ENCODE measurements around the gene DZANK1. TPM values are rescaled to one million over a fixed set of nuclear protein-coding genes. Genes with fewer than 3 reads are reported as not detected.
A peak's percentile ranks its signal among the peaks of the same experiment; 100 is the strongest.
"Not testable (repeated sequence)": the region's sequence is repeated elsewhere in the genome, so short reads cannot be mapped to it uniquely, and the experiment has no call there.

Gene DZANK1
- total RNA-seq, 1 experiment from 2014 or later: 2.9 TPM

DNA sequence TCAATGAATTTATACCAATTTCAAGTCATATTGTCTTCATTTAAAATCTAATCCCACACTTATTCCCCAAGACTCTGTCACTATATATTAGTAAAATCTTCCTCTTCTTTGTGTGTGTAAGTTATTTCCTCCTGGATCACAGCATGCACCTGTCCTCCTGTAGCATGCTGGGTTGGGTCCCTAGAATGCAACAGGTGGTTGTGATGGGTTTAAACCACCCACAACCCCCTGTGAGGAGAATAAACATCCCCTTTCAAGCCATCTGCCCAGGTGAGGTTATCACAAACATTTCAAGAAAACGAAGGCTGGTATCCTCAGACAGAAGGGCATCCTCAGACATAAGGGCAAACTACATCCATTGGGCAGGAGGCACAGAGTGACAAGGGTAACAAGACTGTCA is 26.4 kb downstream of the DZANK1 start:
- no peak for DNase-seq (ENCODE audit: low spot score)

DNA sequence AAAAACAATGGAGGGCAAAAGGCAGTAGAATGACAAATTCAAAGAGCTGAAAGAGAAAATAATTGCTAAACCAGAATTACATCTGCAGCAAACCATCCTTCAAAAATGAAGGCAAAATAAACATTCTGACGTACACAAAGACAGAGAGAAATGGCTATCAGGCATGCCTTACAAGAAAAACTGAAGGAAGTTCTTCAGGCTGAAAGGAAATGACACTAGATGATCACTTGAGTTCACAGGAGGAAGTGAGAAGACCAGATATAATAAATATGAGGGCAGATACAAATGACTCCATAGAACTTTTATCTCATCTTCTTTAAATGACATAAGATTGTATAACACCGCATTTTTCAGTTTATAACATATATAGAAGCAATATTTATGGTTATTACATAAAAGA is 30.0 kb downstream of the DZANK1 start:
- DNase-seq (ENCODE audit: low spot score): no peak

- no peak for DNase-seq (ENCODE audit: low spot score)
Observed at GRCh38 chr20:18431206-18431605, 35.6 kb downstream of the DZANK1 start.

GRCh38 chr20:18430172-18430826 is 36.5 kb downstream of the DZANK1 start:
- no peak for DNase-seq (ENCODE audit: low spot score)

- no peak for DNase-seq (ENCODE audit: low spot score)
Observed at GRCh38 chr20:18428490-18429173, 38.2 kb downstream of the DZANK1 start.

DNA sequence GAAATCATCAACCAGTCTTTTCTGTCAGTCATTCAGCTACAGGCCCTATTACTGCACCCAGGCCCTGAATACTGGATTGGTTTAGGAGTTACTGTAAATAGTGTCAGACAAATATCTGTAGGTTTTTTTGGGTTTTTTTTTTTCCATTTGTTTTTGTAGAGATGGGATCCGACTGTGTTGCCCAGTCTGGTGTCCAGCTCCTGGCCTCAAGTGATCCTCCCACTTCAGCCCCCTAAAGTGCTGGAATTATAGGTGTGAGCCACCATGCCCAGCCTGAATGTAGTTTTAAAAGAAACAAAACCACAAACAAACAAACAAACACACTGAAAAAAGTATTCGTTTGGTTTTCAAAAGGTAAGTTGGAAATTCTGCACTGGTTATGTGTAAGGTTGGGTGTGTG is 39.6 kb downstream of the DZANK1 start:
- DNase-seq (ENCODE audit: low spot score): no peak

DNA sequence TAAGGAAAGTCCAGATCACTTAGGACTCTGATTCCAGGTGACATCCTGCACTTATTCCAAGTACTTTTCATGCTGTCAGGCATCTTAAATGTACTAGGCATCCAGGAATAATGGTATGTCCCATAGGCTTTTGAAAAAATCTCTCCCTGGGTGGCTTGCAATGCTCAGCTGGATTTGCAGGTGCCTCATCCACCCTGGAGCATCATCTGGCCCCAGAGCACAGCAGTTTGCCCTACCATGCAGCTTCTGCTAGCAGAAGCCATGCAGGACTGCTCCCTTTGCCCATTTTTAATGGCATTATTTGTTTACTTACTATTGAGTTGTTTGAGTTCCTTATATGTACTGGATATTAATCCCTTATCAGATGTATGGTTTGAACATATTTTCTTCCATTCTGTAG is 45.2 kb downstream of the DZANK1 start:
- DNase-seq (ENCODE audit: low spot score): no peak

DNA sequence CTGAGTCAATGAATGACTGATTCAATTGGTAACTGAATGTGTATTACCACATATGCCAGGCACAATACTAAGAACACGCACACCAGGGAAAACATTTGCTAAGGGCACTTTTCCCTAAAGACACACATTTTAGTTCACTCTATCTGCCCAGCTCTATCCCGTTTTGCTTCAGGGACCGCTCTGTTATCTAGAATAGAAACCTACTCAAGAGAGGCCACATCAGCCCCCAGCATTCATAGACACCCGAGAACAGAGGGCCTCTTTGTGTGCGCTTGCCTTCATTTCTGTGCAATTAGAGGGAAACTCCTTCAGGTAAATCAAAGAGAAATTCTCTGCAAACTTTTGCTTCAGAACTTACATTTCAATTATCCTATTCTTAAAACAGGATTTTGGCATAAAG is 50.3 kb downstream of the DZANK1 start:
- no peak for DNase-seq (ENCODE audit: low spot score)

DNA sequence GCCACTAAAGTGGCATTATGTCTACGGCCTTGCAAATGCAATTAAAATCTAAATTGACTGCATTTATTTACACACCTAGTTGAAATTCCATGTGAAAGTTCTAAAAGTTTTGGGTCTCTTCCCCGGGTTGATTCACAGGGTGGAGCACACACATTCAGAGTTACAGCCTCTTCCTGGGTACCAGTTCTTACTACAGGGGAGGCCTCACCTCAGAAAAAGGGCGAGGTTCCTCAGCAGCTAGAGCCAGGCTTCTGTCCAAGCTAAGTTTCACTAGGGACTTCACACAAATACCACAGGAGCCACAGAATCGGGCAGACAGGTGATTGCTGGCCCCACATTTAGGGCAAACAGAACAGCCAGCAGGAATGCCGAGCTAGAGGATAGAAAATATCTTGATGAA is 52.7 kb downstream of the DZANK1 start:
- DNase-seq (ENCODE audit: low spot score): no peak

DNA sequence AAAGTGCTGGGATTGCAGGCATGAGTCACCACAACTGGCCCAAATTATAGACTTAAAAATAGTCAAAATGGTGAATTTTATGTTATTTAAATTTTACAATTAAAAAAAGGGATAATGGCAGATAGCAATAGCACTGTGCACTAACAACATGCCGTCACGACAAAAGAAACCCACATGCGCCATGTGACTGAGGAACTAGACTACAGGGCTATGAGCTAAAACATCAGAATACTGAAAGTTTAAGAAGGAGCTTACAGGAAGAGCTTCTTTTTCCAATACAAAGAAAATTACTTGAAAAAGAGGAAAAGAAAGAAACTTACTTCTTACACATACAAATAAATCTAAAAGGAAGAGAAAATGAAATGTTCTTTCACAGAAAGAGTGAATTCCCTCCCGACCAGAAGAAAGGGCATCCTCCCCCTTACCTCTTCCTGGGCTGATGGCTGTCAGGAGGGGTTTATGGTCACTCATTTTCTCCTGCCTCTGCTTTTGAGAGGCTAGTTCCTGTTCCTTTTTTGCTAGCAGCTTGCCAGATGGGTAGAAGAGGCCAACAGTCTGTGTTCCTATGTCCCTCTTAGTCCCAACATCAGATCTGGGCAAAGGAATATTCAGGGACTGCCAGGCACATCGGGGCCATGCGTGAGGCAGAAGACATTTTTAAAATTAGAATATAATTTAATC is 54.5 kb downstream of the DZANK1 start:
- DNase-seq (ENCODE audit: low spot score): no peak

- no peak for DNase-seq (ENCODE audit: low spot score)
Observed at GRCh38 chr20:18405826-18406225, 61.0 kb downstream of the DZANK1 start.

- peak; percentile 32 for DNase-seq (ENCODE audit: low spot score)
Observed at GRCh38 chr20:18404172-18404571, 62.7 kb downstream of the DZANK1 start.

DNA sequence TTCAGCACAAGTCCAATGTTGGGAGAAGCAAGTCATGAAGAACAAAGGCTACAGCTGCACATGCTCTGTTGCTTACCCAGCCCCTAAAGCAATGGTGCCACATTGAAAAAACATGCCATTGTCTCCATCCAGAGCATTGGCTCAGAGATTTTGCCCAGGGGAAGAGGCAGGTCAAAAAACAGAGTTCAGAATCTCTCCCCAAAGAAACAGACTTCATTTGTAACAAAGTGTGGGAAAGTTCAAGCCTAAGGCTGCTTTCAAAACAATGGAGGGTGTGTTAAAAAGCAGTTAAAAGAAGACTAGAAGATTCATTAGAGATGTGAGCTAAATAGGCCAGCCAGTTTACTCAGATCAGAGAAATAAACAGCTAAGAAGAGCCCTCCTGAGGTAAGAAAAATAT is 63.6 kb downstream of the DZANK1 start:
- no peak for DNase-seq (ENCODE audit: low spot score)

- DNase-seq (ENCODE audit: low spot score): no peak
Observed at GRCh38 chr20:18401305-18401704, 65.5 kb downstream of the DZANK1 start.

DNA sequence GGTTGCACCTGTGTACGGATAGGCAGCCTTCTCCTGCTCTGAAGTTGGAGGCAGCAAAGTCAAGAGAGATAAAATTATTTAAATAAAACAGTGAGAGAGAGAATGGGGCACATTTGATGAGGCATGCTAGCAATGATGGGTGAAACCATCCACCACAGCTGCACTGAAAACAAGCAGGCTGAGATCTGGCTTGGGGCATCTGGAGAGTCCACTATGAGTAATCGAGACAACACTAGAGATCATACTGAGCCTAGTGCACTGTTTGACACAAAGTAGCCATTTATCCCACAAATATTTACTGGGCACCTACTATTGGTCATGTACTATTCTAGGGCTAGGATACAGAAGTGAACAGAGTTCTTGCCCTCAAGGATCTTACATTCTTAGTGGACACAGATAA is 66.4 kb downstream of the DZANK1 start:
- no peak for DNase-seq (ENCODE audit: low spot score)

DNA sequence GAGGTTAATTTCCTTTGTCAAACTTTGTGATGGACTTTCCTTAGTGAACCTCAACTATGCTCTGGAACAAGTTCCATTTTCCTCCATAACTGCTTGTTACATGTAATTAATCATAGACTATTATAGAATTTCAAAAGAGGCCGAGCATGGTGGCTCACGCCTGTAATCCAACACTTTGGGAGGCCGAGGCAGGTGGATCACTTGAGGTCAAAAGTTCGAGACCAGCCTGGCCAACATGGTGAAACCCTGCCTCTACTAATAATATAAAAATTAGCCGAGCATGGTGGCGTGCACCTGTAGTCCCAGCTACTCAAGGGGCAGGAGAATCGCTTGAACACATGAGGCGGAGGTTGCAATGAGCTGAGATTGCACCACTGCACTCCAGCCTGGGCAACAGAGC is 68.1 kb downstream of the DZANK1 start:
- DNase-seq (ENCODE audit: low spot score): not testable (repeated sequence)

GRCh38 chr20:18397030-18397429 is 69.8 kb downstream of the DZANK1 start:
- DNase-seq (ENCODE audit: low spot score): no peak

GRCh38 chr20:18395544-18395943 is 71.3 kb downstream of the DZANK1 start:
- DNase-seq (ENCODE audit: low spot score): no peak

DNA sequence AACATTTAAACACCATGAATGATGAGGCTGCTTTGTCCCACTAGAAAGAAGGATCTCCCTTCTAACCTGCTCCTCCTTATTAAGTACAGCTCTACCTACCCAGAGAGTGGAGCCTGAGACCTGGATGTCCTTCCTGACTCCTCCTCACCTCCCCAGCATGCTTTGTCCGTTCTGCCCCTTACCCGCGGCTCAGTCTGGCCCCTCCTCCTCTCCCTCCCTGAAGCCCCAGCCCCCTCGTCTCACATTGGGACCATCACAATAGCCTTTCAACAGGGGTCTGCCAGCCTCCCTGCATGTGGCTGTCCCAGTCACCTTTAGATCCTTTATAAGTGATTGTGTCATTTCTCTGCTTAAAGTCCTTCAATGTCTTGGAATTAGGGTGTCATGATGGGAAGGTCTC is 72.5 kb downstream of the DZANK1 start:
- DNase-seq (ENCODE audit: low spot score): no peak

DNA sequence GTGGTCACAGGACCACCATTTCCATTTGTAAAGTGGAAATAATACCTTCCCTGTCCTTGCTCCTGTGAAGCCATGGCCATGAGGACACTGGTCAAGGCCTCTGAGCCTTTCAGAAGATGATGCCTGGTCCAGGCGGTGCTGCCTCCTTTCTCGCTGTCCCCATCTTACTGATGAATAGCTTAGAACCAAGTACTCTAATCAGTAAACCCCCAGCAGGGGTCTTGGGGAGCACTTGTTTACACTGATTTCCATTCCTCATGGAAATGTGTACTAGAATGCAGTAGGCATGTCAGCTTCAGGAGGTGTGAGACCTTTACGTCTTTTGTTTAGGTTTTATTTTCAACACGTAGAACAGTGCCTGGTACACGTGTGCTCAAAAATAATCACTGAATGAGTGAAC is 75.1 kb downstream of the DZANK1 start:
- DNase-seq (ENCODE audit: low spot score): no peak

GRCh38 chr20:18390201-18390600 is 76.6 kb downstream of the DZANK1 start:
- DNase-seq (ENCODE audit: low spot score): no peak

- peak; percentile 76 for DNase-seq (ENCODE audit: low spot score)
Observed at GRCh38 chr20:18388860-18389259, 78.0 kb downstream of the DZANK1 start.

DNA sequence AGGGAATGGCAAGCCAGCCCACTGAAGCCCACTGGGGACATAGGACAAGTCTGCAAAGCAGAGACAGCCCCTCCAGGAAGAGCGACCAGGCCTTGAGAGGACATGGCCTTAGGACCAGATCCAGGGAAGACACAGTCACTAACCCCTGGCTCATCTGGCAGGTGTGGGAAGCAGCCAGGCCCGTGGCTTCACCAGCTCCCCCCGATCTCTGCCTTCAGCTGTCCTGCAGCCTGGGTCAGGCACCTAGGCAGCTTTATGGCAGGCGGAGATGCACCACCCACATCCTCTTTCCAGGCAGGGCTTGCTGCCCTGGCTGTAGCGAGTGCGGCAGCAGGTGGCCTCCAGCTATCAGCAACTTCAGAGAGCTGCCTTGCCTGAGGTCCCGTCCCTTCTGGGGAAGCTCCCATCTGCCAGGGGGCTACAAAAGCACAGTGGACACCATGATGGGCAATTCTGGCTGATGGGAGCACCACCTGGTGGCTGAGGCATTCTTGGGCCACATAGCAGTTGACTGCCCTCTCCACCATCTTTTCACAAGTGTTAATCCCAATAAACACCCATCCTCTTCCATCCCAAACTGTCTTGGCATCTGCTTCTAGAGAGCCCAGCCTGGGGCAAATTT is 85.8 kb downstream of the DZANK1 start:
- no peak for DNase-seq (ENCODE audit: low spot score)
